Neuron (in vitro differentiated cells): ENCODE results near the gene ARHGEF38.

ENCODE experiments used
- H2AFZ ChIP-seq: one replicate; pipeline ENCODE4 v1.6.1; 2013; ENCODE audit warnings: low read depth, mild to moderate bottlenecking, inconsistent platforms, low read length, moderate library complexity
- H3K27me3 ChIP-seq: one replicate; pipeline ENCODE4 v1.6.1; 2013; ENCODE audit warnings: low read length; ENCODE audit not compliant: insufficient read depth
- H3K36me3 ChIP-seq: one replicate; pipeline ENCODE4 v1.6.1; 2013; ENCODE audit warnings: low read length; ENCODE audit not compliant: insufficient read depth
- H3K4me1 ChIP-seq: one replicate; pipeline ENCODE4 v1.6.1; 2013; ENCODE audit warnings: low read length; ENCODE audit not compliant: insufficient read depth
- H3K4me3 ChIP-seq: 2 replicates; pipeline ENCODE4 v1.5.1; 2013; ENCODE audit warnings: mild to moderate bottlenecking, low read length, moderate library complexity
- H3K9me3 ChIP-seq: one replicate; pipeline ENCODE4 v1.6.1; 2013; ENCODE audit warnings: low read length

The ARHGEF38 gene

GRCh38 chr4:105627620-105628019 lies 75.2 kb downstream of the ARHGEF38 start:
- peaks cover 66% of the 10 kb centered on the region for H3K27me3 ChIP-seq
- H3K9me3 ChIP-seq, result no peaks in the 10 kb centered on the region
- no peak overlapping the region for H2AFZ ChIP-seq
- no peak overlapping the region for H3K4me3 ChIP-seq
- no peaks in the 10 kb centered on the region for H3K36me3 ChIP-seq
- peaks cover 4% of the 10 kb centered on the region for H3K4me1 ChIP-seq

- Histone ChIP-seq H3K4me3 (no peak overlapping the region), H3K27me3 (peaks cover 70% of the 10 kb centered on the region), H3K9me3 (no peaks in the 10 kb centered on the region), H2AFZ (no peak overlapping the region), H3K36me3 (no peaks in the 10 kb centered on the region), H3K4me1 (peaks cover 4% of the 10 kb centered on the region)
These were observed 78.5 kb downstream of the ARHGEF38 start for GRCh38 chr4:105630670-105631655.

- Histone ChIP-seq H3K36me3 (no peaks in the 10 kb centered on the region), H3K9me3 (no peaks in the 10 kb centered on the region), H3K4me1 (peaks cover 4% of the 10 kb centered on the region), H2AFZ (no peak overlapping the region), H3K27me3 (peaks cover 65% of the 10 kb centered on the region), H3K4me3 (no peak overlapping the region)
These were observed 79.5 kb downstream of the ARHGEF38 start for GRCh38 chr4:105631818-105632400.

GRCh38 chr4:105632599-105632998 lies 80.2 kb downstream of the ARHGEF38 start:
- Histone ChIP-seq H3K4me3 (no peak overlapping the region), H3K4me1 (peaks cover 7% of the 10 kb centered on the region), H2AFZ (no peak overlapping the region), H3K9me3 (no peaks in the 10 kb centered on the region), H3K36me3 (no peaks in the 10 kb centered on the region), H3K27me3 (peaks cover 61% of the 10 kb centered on the region)

- H3K9me3 ChIP-seq, result no peaks in the 10 kb centered on the region
- peaks cover 10% of the 10 kb centered on the region for H3K4me1 ChIP-seq
- H3K27me3 ChIP-seq, result peaks cover 58% of the 10 kb centered on the region
- no peak overlapping the region for H2AFZ ChIP-seq
- H3K36me3 ChIP-seq, result no peaks in the 10 kb centered on the region
- no peak overlapping the region for H3K4me3 ChIP-seq
These were observed 80.8 kb downstream of the ARHGEF38 start for GRCh38 chr4:105633241-105633640.

- Histone ChIP-seq H3K27me3 (peaks cover 48% of the 10 kb centered on the region), H3K4me1 (peaks cover 10% of the 10 kb centered on the region)
These were observed 82.1 kb downstream of the ARHGEF38 start for GRCh38 chr4:105634402-105635080.

GRCh38 chr4:105637408-105638176 lies 85.2 kb downstream of the ARHGEF38 start:
- no peaks in the 10 kb centered on the region for H3K9me3 ChIP-seq
- no peaks in the 10 kb centered on the region for H3K36me3 ChIP-seq
- H2AFZ ChIP-seq, result no peak overlapping the region
- H3K4me3 ChIP-seq, result no peak overlapping the region
- peaks cover 54% of the 10 kb centered on the region for H3K27me3 ChIP-seq
- peaks cover 10% of the 10 kb centered on the region for H3K4me1 ChIP-seq

More at GRCh38 chr4:105634402-105635080, 82.1 kb downstream of the ARHGEF38 start:
- H2AFZ ChIP-seq, result no peak overlapping the region
- H3K4me3 ChIP-seq, result no peak overlapping the region
- H3K36me3 ChIP-seq, result no peaks in the 10 kb centered on the region
- H3K9me3 ChIP-seq, result no peaks in the 10 kb centered on the region

GRCh38 chr4:105641845-105642244 lies 89.4 kb downstream of the ARHGEF38 start:
- peaks cover 10% of the 10 kb centered on the region for H3K4me1 ChIP-seq
- no peaks in the 10 kb centered on the region for H3K9me3 ChIP-seq
- no peaks in the 10 kb centered on the region for H3K36me3 ChIP-seq
- no peak overlapping the region for H3K4me3 ChIP-seq
- H2AFZ ChIP-seq, result no peak overlapping the region
- H3K27me3 ChIP-seq, result peaks cover 52% of the 10 kb centered on the region

- Histone ChIP-seq H3K9me3 (no peaks in the 10 kb centered on the region), H3K4me3 (no peak overlapping the region), H3K27me3 (peaks cover 64% of the 10 kb centered on the region), H2AFZ (no peak overlapping the region), H3K36me3 (no peaks in the 10 kb centered on the region), H3K4me1 (no peaks in the 10 kb centered on the region)
These were observed 91.8 kb downstream of the ARHGEF38 start for GRCh38 chr4:105644257-105644656.

GRCh38 chr4:105645440-105645839 lies 93.0 kb downstream of the ARHGEF38 start:
- H3K27me3 ChIP-seq, result peaks cover 66% of the 10 kb centered on the region

GRCh38 chr4:105650190-105650589 lies 97.8 kb downstream of the ARHGEF38 start:
- Histone ChIP-seq H3K27me3 (peaks cover 61% of the 10 kb centered on the region), H3K36me3 (no peaks in the 10 kb centered on the region), H3K4me1 (no peaks in the 10 kb centered on the region), H3K9me3 (no peaks in the 10 kb centered on the region), H2AFZ (no peak overlapping the region), H3K4me3 (no peak overlapping the region)

More at GRCh38 chr4:105645440-105645839, 93.0 kb downstream of the ARHGEF38 start:
- no peaks in the 10 kb centered on the region for H3K9me3 ChIP-seq
- H3K4me3 ChIP-seq, result no peak overlapping the region
- H2AFZ ChIP-seq, result no peak overlapping the region
- no peaks in the 10 kb centered on the region for H3K4me1 ChIP-seq
- no peaks in the 10 kb centered on the region for H3K36me3 ChIP-seq

- Histone ChIP-seq H3K9me3 (no peaks in the 10 kb centered on the region), H3K27me3 (peaks cover 55% of the 10 kb centered on the region), H2AFZ (no peak overlapping the region), H3K4me3 (no peak overlapping the region), H3K36me3 (no peaks in the 10 kb centered on the region), H3K4me1 (no peaks in the 10 kb centered on the region)
These were observed 99.5 kb downstream of the ARHGEF38 start for GRCh38 chr4:105651884-105652283.
